IMR-90 (cell line): ENCODE results near the gene GOLGA6A. TPM values are rescaled to one million over a fixed set of nuclear protein-coding genes. Genes with fewer than 3 reads are reported as not detected.
"Not testable (repeated sequence)": the region's sequence is repeated elsewhere in the genome, so short reads cannot be mapped to it uniquely, and the experiment has no call there.

Experiments used
- ATAC-seq: fragments of 200-7000 bp; cut with Tn5 transposase; 2 replicates; pipeline ENCODE4 v1.9.1; 2020; ENCODE audit warnings: low read depth, mild to moderate bottlenecking, moderate library complexity
- BruUV-seq: library from RNA; stranded (reverse); fragments of 400-500 nt; replicated peaks from 2 replicates; lab custom pipeline; 2021; lab: Mats Ljungman, UMichigan
- CTCF ChIA-PET: fragments of 300-600 bp; formaldehyde crosslinking; extraction: SDS; loops from one replicate; lab custom pipeline; 2021; ENCODE audit warnings: antibody characterized with exemption; lab: Yijun Ruan, JAX
- POLR2A ChIA-PET: fragments of 300-600 bp; sonication (Branson Sonifier 250); formaldehyde crosslinking; loops from one replicate; lab custom pipeline; 2022; ENCODE audit warnings: antibody characterized with exemption; ENCODE audit not compliant: unreplicated experiment; lab: Charles Lee
- DNase-seq: peaks from one replicate; pipeline ENCODE4 v3.0.0; 2013
- H2AFZ ChIP-seq: replicated peaks from 2 replicates; pipeline ENCODE3; 2013; ENCODE audit warnings: low read length, mild to moderate bottlenecking; ENCODE audit not compliant: poor library complexity
- H2AK5ac ChIP-seq: 2 replicates; pipeline ENCODE4 v1.6.1; 2013; ENCODE audit warnings: low read depth, low read length, inconsistent platforms
- H2AK9ac ChIP-seq: replicated peaks from 2 replicates; pipeline ENCODE3; 2013; ENCODE audit warnings: mild to moderate bottlenecking, low read depth, low read length, moderate library complexity; ENCODE audit not compliant: poor library complexity
- H2BK120ac ChIP-seq: 2 replicates; pipeline ENCODE4 v1.6.1; 2013; ENCODE audit warnings: low read depth, low read length, inconsistent platforms
- H2BK15ac ChIP-seq: 3 replicates; pipeline ENCODE4 v1.6.1; 2013; ENCODE audit warnings: low read depth, low read length, inconsistent platforms
- H2BK20ac ChIP-seq: 2 replicates; pipeline ENCODE4 v1.6.1; 2013; ENCODE audit warnings: low read depth, mild to moderate bottlenecking, inconsistent platforms, low read length, moderate library complexity
- H2BK5ac ChIP-seq: 2 replicates; pipeline ENCODE4 v1.6.1; 2013; ENCODE audit warnings: mild to moderate bottlenecking, low read depth, low read length, inconsistent platforms; ENCODE audit not compliant: poor library complexity, severe bottlenecking
- H3K14ac ChIP-seq: replicated peaks from 2 replicates; pipeline ENCODE4 v1.6.1; 2013; ENCODE audit warnings: low read depth, low read length, inconsistent platforms
- H3K18ac ChIP-seq: 2 replicates; pipeline ENCODE4 v1.6.1; 2013; ENCODE audit warnings: low read depth, low read length, control low read depth
- H3K23ac ChIP-seq: 2 replicates; pipeline ENCODE4 v1.6.1; 2013; ENCODE audit warnings: low read depth, low read length, inconsistent platforms
- H3K27ac ChIP-seq: 2 replicates; pipeline ENCODE4 v1.5.1; 2013; ENCODE audit warnings: mild to moderate bottlenecking, control low read depth, low read length; ENCODE audit not compliant: insufficient read depth
- H3K27me3 ChIP-seq: 2 replicates; pipeline ENCODE4 v1.6.1; 2013; ENCODE audit warnings: low read length; ENCODE audit not compliant: control insufficient read depth, insufficient read depth
- H3K36me3 ChIP-seq: 2 replicates; pipeline ENCODE4 v1.6.1; 2013; ENCODE audit warnings: low read length, mixed read lengths; ENCODE audit not compliant: control insufficient read depth, insufficient read depth
- H3K4ac ChIP-seq: 2 replicates; pipeline ENCODE4 v1.6.1; 2013; ENCODE audit warnings: low read depth, low read length, inconsistent platforms
- H3K4me1 ChIP-seq: 2 replicates; pipeline ENCODE4 v1.6.1; 2013; ENCODE audit warnings: low read length, mixed read lengths; ENCODE audit not compliant: control insufficient read depth, insufficient read depth
- H3K4me2 ChIP-seq: 2 replicates; pipeline ENCODE4 v1.6.1; 2013; ENCODE audit warnings: low read depth, mild to moderate bottlenecking, control low read depth, low read length, moderate library complexity
- H3K4me3 ChIP-seq: 2 replicates; pipeline ENCODE4 v1.5.1; 2013; ENCODE audit warnings: low read depth, mild to moderate bottlenecking, control low read depth, low read length, moderate library complexity; ENCODE audit not compliant: insufficient read depth
- H3K56ac ChIP-seq: 2 replicates; pipeline ENCODE4 v1.6.1; 2013; ENCODE audit warnings: low read length, inconsistent platforms; ENCODE audit not compliant: insufficient read depth; ENCODE audit errors: extremely low read depth
- H3K79me1 ChIP-seq, 2 experiments: 2 replicates each; pipeline ENCODE4 v1.6.1; 2013; ENCODE audit warnings: low read length in 2 of 2, inconsistent platforms in 1 of 2, low read depth in 1 of 2
- H3K9ac ChIP-seq: 2 replicates; pipeline ENCODE4 v1.6.1; 2013; ENCODE audit warnings: low read depth, low read length, control low read depth
- H3K9me1 ChIP-seq: 2 replicates; pipeline ENCODE4 v1.6.1; 2013; ENCODE audit warnings: low read length, inconsistent platforms; ENCODE audit not compliant: insufficient read depth
- H3K9me3 ChIP-seq: 2 replicates; pipeline ENCODE4 v1.6.1; 2013; ENCODE audit warnings: low read length; ENCODE audit not compliant: control insufficient read depth, insufficient read depth
- H4K20me1 ChIP-seq: 2 replicates; pipeline ENCODE4 v1.6.1; 2013; ENCODE audit warnings: low read length, inconsistent platforms; ENCODE audit not compliant: insufficient read depth
- H4K5ac ChIP-seq: 2 replicates; pipeline ENCODE4 v1.6.1; 2013; ENCODE audit warnings: mild to moderate bottlenecking, low read depth, low read length, control low read depth
- H4K8ac ChIP-seq, 2 experiments: 2 replicates each; pipeline ENCODE4 v1.6.1; 2013; ENCODE audit warnings: low read depth in 2 of 2, low read length in 2 of 2, control low read depth in 1 of 2, inconsistent platforms in 1 of 2
- H4K91ac ChIP-seq: 2 replicates; pipeline ENCODE4 v1.6.1; 2013; ENCODE audit warnings: low read depth, low read length, inconsistent platforms; ENCODE audit not compliant: insufficient read depth
- WGBS, 2 experiments: methylation state at CpG; one replicate each; pipeline versions ENCODE4 v1.1.5 to v1.1.7; 2013; ENCODE audit warnings: missing lambda C conversion rate in 2 of 2; ENCODE audit not compliant: insufficient read length in 1 of 2; ENCODE audit errors: extremely low coverage in 2 of 2; 5-methylcytosine and 5-hydroxymethylcytosine counted together
- dilution Hi-C: fragments of 300-500 bp; cut with HindIII; formaldehyde crosslinking; loops from one replicate; pipeline ENCODE4 v1.14.3; 2018; ENCODE audit warnings: low sequenced_read_pairs; ENCODE audit not compliant: unreplicated experiment
- in situ Hi-C: fragments of 300-500 bp; cut with MboI; formaldehyde crosslinking; loops from 3 replicates; pipeline ENCODE4 v1.14.3; 2019; ENCODE audit warnings: low sequenced_read_pairs, inconsistent platforms, mixed read lengths
- intact Hi-C: fragments of 100-400 bp; cut with micrococcal nuclease; formaldehyde crosslinking; loops from 2 replicates; pipeline ENCODE4 v1.10.0; 2022
- polyA plus RNA-seq, 3 experiments: library from polyadenylated mRNA; depleted of rRNA; stranded (reverse); fragments of >200 nt; gene quantifications; 2 replicates each; pipeline ENCODE4 v1.2.3, GENCODE V29; 2012; ENCODE audit warnings: low replicate concordance in 1 of 3
- total RNA-seq: library from RNA; depleted of rRNA; stranded (reverse); fragments of >200 nt; gene quantifications from 2 replicates; pipeline ENCODE4 v1.2.3, GENCODE V29; 2012

GOLGA6A gene
- total and polyA plus RNA-seq, 2 of the 4 experiments (the other 2 are of a cell fraction) = not detected

DNA sequence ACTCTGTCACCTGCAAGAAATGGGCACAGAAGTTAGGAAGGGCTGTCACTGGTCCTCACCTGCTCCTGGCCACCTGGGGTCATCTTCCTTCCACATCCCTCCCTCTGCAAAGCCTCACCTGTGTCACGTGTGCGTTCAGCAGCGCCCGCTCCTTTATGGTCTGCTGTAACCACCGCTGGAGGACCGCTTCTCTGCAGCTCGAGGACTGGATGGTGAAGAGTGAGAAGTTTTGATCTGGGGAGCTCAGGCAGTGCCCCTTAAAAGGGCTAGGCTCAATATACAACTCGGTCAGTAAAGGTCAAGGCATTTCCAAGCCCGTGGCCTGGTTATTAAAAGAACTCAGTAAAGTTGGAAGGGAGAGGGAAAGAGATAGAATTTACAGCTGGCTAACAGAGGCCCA is 6.6 kb downstream of the GOLGA6A start:
- H4K5ac ChIP-seq, H3K23ac ChIP-seq, in situ Hi-C loops, H3K4me3 ChIP-seq, H2AK5ac ChIP-seq, H4K8ac ChIP-seq, CTCF ChIA-PET, H2BK120ac ChIP-seq, H4K91ac ChIP-seq, H3K27me3 ChIP-seq, H3K4me1 ChIP-seq, H3K14ac ChIP-seq, H3K4ac ChIP-seq, H3K56ac ChIP-seq, H2BK20ac ChIP-seq, H3K79me1 ChIP-seq, H4K20me1 ChIP-seq, ATAC-seq, H3K9me1 ChIP-seq, H3K9me3 ChIP-seq, H3K18ac ChIP-seq, H2BK5ac ChIP-seq, H3K27ac ChIP-seq, H3K9ac ChIP-seq, dilution Hi-C loops, H3K4me2 ChIP-seq, POLR2A ChIA-PET, H2BK15ac ChIP-seq, H2AFZ ChIP-seq, H3K36me3 ChIP-seq, BruUV-seq, DNase-seq, intact Hi-C loops, H2AK9ac ChIP-seq: not testable (repeated sequence)
- WGBS, 2 experiments = 85% methylated on average over 4 of the region's 9 CpGs; no CpG with 5 or more reads in 1 of the 2 experiments
